HG02798 (cell line): ENCODE measurements around the gene ADAMTS17.

Source experiments
- ATAC-seq: cut with Tn5 transposase; IDR thresholded peaks from one replicate; pipeline ENCODE4 v1.9.1; 2021; ENCODE audit warnings: mild to moderate bottlenecking; ENCODE audit not compliant: unreplicated experiment, poor library complexity

ADAMTS17 gene

DNA sequence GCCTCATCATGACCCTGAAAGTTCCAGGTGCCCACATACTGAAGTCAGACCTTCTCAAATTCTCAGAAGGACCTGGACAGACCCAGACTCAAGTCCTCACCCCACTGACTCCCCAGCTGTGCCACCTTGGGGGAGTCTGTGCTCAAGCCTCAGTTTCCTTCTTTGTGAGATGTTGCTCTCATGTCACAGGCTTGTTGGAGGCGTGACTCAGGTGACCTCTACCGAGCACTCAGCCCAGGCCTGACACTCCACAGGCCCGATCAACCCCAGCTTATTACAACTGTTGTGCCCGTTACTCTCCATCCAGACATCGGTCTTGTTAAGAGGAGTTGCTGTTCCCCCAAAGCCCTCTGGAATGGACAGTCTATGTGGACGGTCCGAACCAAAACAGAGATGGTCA is 332.4 kb downstream of the ADAMTS17 start:
- no peak for ATAC-seq

- no peak for ATAC-seq
These were observed 333.5 kb downstream of the ADAMTS17 start for GRCh38 chr15:100008258-100008657.

DNA sequence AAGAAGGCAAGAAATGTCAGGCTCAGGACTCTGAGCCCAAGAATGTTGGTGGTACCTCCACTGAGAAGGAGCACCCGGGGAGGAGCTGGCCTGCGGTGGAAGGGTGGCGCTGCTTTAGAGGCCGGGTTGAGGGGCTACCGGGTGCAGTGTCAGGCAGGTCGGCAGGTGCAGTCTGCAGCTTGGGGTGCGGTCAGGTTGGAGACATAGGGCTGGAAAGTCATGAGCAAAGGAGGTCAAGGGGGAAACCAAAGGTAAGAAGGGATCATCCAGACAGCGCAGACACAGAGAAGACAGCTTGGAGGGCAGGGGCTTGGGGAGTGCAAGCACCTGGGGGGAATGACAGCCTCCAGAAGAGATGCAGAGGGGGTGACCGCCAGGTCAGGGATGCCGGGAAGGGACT is 334.2 kb downstream of the ADAMTS17 start:
- no peak for ATAC-seq

DNA sequence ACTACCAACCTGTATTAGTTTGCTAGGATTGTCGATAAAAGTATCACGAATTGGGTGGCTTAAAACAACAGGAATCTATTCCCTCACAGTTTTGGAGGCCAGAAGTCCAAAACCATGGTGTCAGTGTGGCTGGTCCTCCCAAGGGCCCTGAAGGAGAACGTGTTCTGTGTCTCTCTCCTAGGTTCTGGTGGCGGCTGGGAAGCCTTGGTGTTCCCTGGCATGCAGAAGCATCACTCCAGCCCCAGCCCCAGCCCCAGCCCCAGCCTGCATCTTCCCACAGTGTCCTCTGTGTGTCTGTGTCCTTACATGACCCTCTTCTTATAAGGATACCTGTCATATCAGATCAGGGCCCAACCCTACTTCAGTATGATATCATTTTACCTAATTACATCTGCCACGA is 336.1 kb downstream of the ADAMTS17 start:
- ATAC-seq = no peak

GRCh38 chr15:100005013-100005412 is 336.8 kb downstream of the ADAMTS17 start:
- ATAC-seq = no peak

DNA sequence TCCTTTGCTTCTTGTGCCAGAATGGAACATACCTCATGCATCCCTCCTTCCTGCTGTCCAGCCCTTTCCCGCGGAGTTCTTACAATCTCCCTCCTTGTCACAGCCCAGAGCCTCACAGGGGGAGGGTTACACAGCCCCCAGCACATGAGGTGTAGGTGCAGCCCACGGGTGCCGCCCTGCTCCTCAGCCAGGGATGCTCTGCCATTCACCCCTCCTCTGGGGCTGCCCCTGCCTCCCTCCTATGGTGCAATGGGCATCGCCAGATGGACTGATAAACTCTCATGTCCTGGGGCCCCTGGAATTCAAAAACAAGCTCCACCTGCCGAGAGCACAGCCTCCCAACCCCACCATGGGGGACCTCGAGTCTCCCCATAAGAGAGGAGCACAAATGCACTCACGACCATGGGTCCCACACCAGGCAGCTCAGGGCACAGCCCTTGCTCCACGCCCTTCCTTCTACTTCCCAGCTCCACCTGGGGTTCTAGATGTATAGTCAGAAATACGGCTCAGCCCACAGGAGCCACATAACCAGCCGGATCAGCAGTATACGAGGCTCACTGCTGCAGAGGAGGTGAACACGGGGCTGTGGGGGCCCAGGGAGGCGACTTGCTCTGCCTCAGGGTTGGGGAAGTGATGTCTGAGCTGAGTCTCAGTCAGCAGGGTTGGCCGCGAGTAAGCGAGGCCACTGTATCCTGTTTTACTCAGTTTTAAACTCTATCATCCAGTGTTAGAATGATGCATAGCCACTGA is 338.8 kb downstream of the ADAMTS17 start:
- no peak for ATAC-seq

GRCh38 chr15:100002086-100002620 is 339.6 kb downstream of the ADAMTS17 start:
- ATAC-seq = no peak

DNA sequence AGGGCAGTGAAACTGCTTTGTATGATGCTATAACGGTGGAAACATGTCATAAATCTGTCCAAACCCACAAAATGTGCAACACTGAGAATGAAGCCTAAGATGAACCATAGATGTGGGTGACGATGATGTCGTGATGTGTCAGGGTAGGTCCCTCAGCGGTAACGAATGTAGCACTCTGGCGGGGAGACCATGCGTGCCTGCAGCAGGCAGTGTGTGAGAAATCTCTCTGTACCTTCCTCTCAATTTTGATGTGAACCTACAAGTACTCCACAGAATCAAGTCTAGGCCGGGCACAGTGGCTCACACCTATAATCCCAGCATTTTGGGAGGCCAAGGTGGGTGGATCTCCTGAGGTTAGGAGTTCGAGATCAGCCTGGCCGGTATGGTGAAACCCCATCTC is 340.4 kb downstream of the ADAMTS17 start:
- ATAC-seq = no peak

GRCh38 chr15:99999282-100000070 is 342.3 kb downstream of the ADAMTS17 start:
- no peak for ATAC-seq

DNA sequence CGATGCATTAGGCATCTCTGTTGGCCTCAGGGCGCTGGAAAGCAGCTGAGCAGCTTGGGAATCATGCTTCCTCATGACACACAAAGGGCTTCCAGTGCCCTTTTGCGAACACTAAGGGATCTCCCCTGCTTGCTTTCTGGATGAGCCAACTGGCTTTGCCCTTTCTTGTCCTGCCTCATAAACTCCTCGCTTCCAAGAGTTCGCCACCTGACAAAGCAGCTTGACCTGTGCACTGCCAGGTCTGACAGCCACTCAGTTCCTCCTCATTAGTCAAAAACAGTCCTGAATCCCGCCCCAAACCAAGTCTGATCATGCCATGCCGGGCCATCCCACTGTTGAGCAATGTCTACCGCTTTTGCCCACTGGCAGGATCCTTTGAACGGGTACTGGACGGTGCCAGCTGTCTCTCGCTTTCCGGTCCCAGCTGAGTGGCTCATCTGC is 343.1 kb downstream of the ADAMTS17 start:
- no peak for ATAC-seq

DNA sequence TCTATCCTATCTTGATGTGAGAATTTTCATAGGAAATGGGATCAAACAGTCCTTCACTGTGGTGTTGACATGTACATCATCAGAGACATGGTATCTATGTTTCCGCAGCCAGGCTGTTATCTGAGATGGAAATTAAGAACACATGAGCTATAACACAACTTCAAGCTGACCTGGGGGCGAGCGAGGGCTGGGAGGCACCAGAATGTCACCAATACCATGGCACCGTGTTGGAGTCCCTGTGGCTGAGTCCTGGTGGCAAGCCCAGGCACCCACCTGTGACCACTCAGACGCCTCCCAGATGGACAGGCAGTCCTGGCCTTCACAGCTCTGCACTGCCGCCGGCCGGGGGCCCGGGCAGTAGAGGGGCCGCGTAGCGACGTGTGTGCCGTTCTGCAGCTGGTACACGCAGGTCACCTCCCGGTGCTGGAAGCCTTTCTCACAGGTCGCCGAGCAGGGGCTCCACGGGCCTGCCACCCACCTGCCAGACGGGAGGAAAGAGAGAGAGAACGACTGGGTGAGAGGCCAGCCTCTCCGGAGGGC is 344.6 kb downstream of the ADAMTS17 start:
- ATAC-seq = no peak

- ATAC-seq = no peak
These were observed 345.1 kb downstream of the ADAMTS17 start for GRCh38 chr15:99996660-99997059.

- no peak for ATAC-seq
These were observed 346.2 kb downstream of the ADAMTS17 start for GRCh38 chr15:99995543-99995942.

- no peak for ATAC-seq
These were observed 346.9 kb downstream of the ADAMTS17 start for GRCh38 chr15:99994849-99995248.

- ATAC-seq = no peak
These were observed 348.1 kb downstream of the ADAMTS17 start for GRCh38 chr15:99993681-99994131.

- ATAC-seq = no peak
These were observed 348.5 kb downstream of the ADAMTS17 start for GRCh38 chr15:99993262-99993661.

DNA sequence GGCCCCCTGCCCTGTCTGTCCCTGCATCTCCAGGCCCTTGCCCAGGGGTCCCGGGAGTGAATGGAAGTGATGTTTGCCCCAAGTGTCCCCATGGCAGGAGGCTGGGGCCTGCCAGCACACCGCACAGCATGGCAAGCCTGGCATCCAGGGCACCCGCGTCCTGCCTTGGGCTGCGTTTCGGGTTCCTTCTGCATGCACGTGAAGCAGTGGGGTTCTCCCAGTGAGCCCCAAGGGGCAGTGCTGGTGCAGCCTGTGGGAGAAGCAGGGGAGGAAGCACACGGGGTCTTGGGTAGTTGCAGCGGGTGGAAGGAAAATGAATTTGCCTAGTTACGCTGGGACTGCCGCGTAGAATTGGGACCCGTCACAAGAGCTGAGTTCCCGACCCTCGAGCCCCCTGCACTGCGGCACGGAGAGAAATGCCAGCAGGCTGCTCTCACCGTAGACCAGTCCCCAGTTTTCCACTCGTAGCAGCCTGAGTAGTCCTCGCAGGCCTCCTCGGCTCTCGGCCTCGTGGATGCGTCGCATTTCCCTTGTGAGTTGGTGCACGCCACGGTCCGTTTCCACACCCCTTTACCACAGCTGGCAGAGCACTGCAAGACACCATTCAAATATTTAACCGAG is 349.1 kb downstream of the ADAMTS17 start:
- no peak for ATAC-seq

- ATAC-seq = no peak
These were observed 352.7 kb downstream of the ADAMTS17 start for GRCh38 chr15:99989095-99989494.

DNA sequence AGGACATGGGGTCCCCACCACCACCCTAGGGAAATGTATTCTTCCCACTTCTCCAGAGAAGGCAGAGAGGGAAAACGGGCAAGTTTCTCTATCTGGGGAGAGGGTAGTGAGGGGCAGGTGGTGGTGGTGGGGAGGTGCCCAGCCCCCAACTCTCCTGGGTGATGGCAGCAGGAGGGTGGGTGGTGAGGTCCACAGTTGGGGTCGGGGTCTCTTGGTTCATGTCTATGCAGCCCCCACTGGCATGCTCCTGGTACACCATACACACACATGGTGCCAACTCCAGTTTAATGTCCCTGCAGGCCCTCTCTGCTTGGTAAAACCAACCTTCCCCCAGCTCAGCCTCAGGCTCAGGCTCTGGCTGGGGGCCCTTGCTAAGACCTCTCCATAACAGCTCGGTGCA is 354.1 kb downstream of the ADAMTS17 start:
- ATAC-seq = no peak

- no peak for ATAC-seq
These were observed 354.7 kb downstream of the ADAMTS17 start for GRCh38 chr15:99987119-99987506.
